HT-29 (cell line): Measurements from ENCODE around the gene MYB. TPM values are rescaled to one million over a fixed set of nuclear protein-coding genes. Genes with fewer than 3 reads are reported as not detected.

Experiments used
- DNase-seq: peaks from one replicate; pipeline ENCODE4 v3.0.0-alpha.2; 2015; ENCODE audit warnings: low spot score
- total RNA-seq: library from RNA; depleted of rRNA; stranded (reverse); fragments of >200 nt; shearing (Covaris generic); gene quantifications from 2 replicates; pipeline ENCODE4 v1.2.3, GENCODE V29; 2014

The MYB gene
- total RNA-seq, 1 experiment from 2014 or later = 14.7 TPM

DNA sequence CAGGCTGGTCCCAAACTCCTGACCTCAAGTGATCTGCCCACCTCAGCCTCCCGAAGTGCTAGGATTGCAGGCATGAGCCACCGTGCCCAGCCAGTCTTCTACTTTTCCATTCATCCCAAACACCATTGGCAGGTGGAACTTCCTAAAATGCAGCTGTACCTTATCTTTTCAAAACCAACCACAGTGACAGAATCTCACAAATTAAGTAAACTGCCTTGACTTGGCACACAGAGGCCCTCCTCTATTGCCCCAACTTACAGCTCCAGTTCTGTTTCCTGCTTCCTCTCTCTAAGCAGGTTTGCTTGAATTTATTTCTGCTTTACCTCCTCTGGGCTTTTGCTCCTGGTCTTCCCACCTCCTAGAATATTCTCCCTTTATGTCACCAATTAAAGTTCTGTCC lies 7.6 kb downstream of the MYB start:
- no peak for DNase-seq

DNA sequence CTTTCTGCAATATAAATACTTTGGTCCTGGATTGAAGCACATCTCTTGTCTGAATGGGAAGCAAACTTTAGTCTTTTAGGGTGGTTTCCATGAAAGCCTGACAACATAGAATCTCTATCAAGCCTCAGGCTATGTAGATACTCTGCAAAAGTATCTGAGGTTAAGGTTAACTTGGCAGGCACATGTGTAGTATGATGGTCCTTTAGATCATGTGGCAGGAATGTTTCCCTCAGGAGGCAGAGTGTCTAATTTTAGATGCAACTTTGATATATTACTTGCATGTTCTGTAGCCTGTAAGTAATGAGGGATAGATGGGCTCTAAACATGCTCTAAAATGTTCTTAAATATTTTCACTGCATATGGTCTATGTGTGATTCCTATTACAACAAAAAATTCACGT lies 8.2 kb downstream of the MYB start:
- DNase-seq = no peak

DNA sequence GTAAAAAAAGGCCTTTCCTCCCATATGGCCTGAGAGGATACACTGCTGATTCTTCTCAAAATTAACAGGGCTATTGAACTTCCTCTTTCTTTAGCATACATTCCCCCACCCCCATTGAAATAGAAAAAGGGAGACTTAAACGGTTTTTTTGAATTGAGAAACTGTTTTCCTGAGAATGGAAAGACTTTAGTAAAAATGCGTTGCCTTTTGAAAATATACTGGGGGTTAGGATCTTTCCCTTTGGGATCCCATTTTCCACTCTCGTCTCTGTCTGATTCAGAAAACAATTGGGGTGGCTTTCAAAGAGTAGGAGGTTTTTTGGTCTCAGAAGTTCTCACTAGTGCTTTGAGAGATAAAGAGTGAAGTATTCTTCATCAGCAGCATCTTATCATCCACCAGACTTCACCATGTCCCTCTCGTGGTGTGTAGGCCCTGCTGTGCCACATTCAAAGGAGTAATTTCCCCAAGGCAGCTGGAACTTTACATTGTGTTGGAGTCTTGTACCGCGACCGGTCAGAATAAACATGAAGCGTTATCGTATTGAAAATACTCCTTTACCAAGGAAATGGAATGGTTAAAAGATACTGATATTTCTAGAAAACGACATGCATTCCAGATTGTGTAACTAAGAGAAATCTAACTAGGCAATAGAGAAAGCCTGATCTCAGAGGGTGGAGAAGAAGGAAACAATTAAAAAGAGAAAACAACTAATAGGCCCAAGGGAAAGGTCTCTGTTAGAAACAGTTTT lies 10.6 kb downstream of the MYB start:
- DNase-seq = no peak

DNA sequence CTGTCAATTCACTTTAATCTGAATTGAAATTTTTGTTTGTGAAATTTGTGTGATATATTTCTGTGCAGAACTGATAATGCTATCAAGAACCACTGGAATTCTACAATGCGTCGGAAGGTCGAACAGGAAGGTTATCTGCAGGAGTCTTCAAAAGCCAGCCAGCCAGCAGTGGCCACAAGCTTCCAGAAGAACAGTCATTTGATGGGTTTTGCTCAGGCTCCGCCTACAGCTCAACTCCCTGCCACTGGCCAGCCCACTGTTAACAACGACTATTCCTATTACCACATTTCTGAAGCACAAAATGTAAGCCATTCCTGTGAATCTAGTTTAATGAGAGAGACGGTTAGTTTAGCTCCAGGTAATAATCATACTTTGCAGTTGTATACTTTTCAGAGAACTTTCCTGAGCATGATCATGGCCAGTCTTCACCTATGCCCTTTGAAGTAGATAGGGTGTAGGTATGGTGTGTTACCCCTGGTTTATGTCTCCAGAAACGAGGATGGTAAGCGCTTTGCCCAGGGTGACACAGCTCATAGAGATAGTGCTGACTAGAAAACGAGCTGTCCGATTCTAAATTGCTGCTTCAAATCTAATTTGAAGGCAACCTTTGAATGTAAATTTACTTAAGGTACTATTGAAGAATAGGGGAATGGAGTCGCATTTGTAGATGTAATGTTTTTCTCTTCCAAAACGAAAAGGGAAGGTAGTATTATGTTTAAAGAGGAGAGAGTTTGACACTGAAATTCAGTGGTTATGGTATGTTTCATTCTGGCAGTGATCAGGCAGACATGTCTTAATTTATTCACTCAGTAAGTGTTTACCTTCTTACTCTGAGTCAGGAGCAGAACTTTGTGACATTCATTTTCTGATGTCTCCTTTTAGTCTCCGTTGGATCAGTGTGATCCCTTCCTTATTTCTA lies 11.4 kb downstream of the MYB start:
- DNase-seq = no peak

DNA sequence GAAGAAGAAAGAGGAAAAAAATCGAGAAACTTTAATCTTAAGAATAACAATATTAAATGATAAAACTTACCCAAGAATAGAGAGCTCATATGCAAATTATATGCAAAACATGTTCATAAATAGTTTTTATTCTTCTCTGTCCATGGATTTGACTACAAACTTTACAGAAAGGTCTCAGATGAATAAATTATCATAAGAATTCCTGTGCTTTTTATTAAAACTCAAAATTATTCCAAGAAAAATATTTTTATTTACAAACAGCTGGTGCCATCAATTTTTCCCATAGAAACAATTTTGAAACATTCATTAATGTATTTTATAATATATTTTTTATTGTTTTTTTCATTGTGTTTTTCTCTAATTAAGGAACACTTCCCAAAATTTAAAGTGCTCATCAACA lies 12.1 kb downstream of the MYB start:
- DNase-seq = no peak

DNA sequence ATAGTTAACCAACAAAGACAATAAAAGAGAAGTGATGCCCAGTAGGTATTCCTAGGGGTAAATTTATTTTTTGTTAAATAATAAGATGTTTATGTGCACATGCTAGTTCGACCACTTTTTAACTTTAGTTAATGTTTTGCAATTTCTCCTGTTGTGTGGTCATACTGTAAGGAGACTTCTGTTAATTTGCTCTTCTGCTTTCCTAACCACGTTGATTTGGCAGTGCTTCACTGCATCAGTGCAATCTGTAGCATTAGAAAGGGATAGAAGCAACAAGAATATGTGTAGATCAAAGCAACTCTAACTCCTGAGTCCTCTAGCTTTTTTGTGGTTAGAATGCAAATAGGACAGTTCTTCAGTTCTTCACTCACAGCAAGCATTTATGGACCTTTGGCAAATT lies 13.9 kb downstream of the MYB start:
- no peak for DNase-seq

DNA sequence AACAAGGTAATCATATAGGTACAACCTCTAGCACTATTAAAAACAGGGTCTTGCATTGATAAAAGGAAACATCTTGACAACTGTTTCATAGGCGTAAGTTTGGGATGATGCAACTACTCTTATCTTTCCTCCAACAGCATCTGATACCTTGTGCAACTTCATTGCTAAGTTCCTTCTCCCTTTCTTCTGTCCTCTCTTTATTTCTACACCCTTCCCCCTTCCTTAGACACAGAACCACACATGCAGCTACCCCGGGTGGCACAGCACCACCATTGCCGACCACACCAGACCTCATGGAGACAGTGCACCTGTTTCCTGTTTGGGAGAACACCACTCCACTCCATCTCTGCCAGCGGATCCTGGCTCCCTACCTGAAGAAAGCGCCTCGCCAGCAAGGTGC lies 14.4 kb downstream of the MYB start:
- no peak for DNase-seq

DNA sequence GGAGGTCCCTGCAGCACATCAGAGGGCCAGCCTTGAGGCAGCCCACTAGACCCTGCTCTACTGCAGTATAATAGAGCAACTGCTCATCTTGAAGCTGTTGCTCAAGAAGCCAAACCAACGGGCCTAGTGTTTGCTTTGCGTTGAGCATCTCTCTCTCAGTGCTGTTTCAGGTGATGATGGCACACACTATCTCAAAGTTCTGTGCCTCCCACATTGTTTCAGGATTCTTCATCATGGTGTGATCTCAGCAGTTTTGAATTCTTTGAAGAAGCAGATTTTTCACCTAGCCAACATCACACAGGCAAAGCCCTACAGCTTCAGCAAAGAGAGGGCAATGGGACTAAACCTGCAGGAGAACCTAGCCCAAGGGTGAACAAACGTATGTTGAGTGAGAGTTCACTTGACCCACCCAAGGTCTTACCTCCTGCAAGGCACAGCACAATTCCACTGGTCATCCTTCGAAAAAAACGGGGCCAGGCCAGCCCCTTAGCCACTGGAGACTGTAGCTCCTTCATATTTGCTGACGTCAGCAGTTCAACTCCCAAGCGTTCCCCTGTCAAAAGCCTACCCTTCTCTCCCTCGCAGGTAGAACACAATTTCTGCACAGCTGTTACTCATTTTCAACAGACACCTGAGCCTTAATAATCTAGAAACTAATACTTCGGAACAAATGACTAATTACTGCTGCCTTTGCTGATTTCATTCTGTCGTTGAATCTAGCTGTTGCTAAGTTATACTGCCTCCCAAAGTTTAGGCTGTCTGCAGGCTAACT lies 15.8 kb downstream of the MYB start:
- DNase-seq = no peak

DNA sequence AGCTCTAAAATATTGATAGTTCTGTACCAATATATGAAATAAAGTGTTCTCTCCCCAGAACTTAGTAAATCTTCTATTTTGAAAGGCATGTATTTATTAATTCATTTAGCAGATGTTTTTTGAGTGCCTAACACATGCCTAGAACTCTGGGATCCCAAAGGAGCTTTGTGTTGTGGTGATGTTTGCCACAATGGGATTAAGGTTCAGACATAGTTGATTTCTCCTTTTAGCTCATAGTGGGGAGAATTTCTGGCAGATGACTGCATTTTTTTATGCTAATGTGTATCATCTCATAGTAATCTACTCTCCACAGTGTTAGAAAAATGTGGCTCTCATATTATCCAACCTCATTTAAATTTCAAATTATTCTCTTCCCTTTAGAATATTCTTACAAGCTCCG lies 21.7 kb downstream of the MYB start:
- DNase-seq = no peak

DNA sequence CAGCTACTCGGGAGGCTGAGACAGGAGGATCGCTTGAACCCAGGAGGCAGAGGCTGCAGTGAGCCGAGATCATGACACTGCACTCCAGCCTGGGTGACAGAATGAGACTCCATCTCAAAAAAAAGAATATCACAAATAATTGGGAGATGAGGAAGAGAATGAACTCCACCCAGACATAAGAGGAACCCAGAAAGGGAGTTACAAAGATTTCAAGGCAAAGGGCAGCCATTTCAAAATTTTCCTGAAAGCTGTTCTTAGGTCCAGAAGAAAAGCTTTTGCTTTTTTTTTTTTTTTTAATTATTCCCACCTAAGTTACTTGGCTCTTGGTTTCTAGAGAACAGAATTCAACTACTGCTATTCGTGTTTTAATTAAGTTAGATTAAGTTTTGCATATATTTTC lies 23.8 kb downstream of the MYB start:
- no peak for DNase-seq

DNA sequence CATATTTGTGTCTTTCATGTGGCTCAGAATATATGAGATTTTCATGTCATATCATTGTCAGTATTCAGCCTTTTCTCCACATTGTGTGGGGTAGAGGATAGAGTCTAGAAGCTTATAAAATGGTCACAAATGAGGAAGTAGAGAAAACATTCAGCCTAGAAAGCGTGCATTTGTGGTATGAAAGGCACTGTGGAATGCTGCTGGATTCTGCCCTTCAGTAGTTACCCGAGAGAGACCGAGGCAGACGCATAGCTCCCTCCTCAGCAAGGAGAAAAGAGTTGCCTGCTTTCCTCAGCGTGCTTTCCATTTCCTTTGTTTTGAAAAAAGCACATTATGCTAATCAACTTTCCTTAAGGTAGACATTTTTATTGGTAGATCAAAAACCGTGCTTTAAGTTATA lies 28.7 kb downstream of the MYB start:
- no peak for DNase-seq

DNA sequence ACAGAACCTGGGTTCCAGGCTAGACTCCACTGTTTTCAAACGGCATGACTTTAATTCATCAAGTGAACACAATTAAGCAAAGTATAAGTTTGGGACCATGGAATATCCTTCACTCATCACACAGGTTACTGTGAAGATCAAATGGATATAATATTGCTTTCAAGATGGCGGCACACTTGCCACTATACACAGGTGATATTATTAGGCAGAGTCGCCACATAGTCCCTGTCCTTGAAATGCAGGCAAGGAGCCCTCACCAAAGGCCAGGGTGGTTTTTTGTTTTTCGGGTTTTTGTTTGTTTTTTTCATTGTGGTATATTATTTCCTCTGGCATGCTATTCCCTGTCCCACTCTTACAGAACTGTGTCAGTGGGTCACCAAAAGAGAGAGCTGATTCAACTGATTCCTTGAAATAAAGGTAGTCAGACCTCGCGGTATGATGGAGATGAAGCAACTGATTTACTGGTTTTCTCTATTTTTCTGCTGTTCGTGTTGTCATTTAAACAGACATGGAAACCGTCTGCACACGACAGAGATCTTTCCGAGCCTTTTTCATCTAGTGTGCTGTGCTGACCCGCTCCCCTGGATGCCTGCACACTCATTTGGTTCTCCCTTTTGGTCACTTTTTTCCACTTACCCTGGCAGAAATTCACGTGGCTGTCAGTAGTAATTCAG lies 29.7 kb downstream of the MYB start:
- DNase-seq = no peak

DNA sequence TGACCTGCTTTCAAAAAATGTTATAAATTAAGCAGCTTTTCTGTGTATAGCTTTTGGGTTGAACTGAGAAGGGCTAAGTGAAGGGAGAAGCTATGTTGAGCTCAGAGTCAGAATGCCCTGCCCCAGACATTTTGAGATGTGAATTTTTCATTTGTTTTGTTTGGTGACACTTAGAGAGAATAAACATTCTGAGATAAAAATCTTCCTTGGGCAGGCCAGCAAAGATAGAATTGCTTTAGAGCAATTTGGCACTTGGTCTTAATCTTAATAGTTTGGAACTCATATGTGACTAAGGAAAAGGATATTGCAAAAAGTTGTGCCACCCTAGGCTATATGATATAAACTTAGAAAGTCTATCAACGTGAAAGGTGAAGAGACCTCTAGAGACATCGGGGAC lies 30.2 kb downstream of the MYB start:
- no peak for DNase-seq

DNA sequence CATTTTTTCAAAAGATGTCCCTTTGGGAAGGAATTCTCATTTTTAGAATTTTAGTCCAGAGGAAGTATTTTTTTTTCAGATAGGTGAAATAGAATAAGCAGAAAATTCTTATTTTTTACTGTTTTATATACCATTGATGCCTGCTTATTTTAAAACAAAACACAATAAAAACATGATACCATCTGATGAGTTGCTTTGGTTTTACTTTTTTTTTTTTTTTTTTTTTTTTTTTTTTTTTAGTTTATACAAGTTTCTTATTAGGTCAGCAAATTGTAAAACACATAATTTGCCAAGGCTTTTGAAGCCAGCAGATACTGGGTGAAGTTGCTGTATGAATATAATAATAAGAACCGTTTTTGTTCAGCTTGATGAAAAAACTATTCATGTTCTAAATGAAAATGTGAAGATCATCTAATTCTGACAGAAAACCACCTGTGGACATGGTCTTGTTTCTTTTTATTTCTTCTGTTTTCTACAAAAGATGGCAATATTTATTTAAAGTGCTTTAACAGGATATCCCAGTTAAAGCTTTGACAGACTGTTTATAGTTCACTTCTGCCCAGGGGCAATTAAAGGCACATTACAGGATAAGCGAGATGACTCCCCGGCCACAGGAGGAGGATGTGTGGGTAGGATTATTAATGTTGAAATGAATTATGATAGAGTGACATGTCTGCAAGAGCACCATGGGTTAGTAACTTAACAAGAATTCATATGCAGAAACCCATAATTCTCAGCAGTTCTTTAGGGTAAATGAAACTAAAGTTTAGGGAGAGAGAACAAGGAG lies 31.1 kb downstream of the MYB start:
- DNase-seq = no peak

DNA sequence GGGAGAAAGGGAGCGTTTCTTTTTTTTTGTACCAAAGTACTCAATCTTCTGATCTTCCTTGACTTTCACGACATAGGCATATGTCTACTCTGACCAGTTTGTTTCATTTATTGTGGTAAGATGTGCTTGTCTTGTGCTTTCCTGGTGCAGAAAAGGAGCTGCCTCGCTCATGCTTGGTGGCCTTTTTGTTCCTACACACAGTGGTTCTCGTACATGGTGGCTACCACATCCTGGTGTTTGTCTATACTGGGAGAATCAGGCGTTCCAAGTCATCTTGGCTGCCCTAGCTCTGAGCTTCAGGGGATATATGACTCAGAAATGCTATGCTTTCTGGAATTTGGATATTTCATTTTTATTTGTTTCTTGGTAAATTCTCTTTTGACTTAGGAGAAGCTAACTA lies 31.8 kb downstream of the MYB start:
- no peak for DNase-seq

DNA sequence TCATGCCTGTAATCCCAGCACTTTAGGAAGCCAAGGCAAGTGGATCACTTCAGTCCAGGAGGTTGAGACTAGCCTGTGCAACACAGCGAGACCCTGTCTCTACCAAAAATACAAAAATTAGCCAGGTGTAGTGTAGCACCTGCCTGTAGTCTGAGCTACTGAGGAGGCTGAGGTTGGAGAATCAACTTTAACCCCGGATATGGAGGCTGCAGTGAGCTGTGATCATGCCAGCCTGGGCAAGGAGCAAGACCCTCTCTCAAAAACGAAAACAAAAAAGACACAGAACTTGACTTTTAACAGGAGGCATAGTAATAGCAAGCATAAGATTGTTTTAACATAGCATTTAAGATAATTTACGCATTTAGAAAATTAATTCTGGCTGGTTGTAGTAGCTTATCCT lies 32.5 kb downstream of the MYB start:
- DNase-seq = no peak

DNA sequence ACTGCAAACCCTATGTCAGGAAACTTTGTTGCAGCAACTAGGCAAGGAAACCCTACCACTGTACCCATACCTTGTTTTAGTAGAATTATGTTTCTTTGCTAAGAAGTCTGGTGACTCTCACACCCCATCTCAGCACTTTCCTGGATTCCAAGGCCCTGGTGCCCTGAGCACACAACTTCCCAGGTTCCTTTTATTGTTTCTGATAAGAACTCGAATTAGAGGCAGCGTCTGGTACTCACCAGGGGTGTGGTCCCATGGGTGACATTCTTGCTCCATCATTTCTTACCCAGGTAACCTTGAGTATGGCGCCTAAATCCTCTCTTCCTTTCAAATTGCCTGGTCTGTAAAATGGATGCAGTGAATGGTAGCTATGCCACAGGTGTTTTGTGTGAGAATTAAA lies 34.1 kb downstream of the MYB start:
- DNase-seq = no peak

DNA sequence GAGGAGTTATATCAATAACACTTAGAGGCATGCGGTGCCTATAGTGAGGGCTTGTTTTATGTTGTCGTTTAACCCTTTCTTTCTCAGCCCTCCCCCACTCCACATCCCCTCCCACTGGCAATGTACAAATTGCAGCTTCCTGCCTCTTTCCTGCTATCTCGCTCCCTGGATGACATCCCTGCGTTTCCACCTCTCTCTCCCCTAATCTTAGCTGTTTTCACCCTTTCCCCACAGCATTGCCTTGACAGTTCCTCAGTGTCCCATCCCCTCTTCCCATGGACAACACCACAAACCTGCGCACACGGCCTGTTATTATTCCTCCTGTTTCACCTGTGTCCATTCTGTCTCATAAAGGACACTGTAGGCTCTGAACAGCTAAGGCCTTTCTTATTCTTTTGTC lies 34.5 kb downstream of the MYB start:
- DNase-seq = no peak

DNA sequence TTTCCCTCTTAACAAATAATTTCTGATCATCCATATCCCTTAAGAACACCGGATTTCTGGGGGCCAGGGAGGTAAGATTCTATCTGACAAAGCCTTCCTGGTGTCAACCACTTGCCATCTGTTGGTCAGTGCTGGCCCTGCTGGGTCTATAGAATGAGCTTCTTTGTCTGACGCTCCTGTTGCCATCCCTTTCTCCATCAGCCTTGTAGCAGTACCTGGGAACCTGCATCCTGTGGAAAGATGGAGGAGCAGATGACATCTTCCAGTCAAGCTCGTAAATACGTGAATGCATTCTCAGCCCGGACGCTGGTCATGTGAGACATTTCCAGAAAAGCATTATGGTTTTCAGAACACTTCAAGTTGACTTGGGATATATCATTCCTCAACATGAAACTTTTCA lies 36.6 kb downstream of the MYB start:
- DNase-seq = no peak

DNA sequence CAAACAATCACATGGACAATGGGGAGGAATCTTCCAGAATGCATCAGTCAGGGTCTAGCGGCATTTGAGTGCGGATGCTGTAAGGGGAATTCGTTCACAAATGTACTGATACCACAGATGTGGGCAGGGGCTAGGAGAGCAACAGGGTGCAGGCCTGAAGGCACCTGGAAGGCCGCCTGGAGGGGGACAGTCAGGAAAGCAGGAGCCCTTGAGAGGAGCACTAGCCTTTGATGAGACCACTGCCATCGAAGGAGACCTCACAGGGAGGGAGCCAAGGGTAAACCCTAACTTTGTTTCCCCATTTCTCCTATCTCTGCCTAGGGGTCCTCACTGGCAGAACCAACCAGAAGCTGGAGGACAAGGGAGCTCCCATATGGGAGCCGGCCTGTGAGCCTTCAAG lies 38.2 kb downstream of the MYB start:
- DNase-seq = no peak

DNA sequence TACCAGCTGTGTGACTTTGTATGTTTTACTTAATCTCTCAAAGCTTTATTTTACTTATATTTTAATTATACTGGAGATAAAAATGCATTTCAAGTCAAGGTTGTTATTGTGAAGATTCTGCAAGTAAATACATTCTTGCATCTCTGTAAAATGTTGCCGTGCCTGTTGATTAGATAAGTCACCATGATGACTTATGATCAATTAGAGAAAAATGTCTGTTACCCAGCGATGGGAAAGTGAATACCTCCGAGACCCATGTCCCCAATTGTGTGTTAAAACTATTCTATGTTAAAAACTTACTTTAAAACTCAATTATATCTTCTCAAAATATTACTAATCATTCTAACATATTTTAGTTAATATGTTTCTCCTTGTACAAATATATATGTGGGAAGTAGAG lies 39.9 kb downstream of the MYB start:
- DNase-seq = no peak
